Ascending aorta (tissue), 2 donors: ENCODE measurements around the gene NKAIN4. TPM values are rescaled to one million over a fixed set of nuclear protein-coding genes. Genes with fewer than 3 reads are reported as not detected.

Experiments used
- DNase-seq, 2 donors: peaks; one replicate each; pipeline ENCODE4 v3.0.0-alpha.2; 2019; ENCODE audit warnings: low spot score in 2 of 2
- H3K27ac ChIP-seq, 2 donors: fragments of 200-600 bp; sonication (generic); one replicate each; pipeline ENCODE4 v1.5.1; 2016 to 2017; ENCODE audit warnings: mild to moderate bottlenecking in 1 of 2
- H3K27me3 ChIP-seq: fragments of 200-600 bp; sonication (generic); one replicate; pipeline ENCODE4 v1.5.1; 2017
- H3K36me3 ChIP-seq, 2 donors: fragments of 200-600 bp; sonication (generic); one replicate each; pipeline ENCODE4 v1.5.1; 2016
- H3K4me1 ChIP-seq, 2 donors: fragments of 200-600 bp; sonication (generic); one replicate each; pipeline ENCODE4 v1.5.1; 2016 to 2017; ENCODE audit warnings: mild to moderate bottlenecking in 1 of 2
- H3K4me3 ChIP-seq, 2 donors: fragments of 200-600 bp; sonication (generic); one replicate each; pipeline ENCODE4 v1.5.1; 2016 to 2017; ENCODE audit warnings: mild to moderate bottlenecking in 1 of 2
- H3K9me3 ChIP-seq, 2 donors: fragments of 200-600 bp; sonication (generic); one replicate each; pipeline ENCODE4 v1.5.1; 2016
- intact Hi-C: fragments of 100-400 bp; cut with DNase I; formaldehyde crosslinking; loops from one replicate; pipeline ENCODE4 v1.15.1; 2023
- total RNA-seq: library from RNA; depleted of rRNA; stranded (reverse); fragments of >200 nt; gene quantifications from one replicate; pipeline ENCODE4 v1.1.0, GENCODE V29; 2016
- TF ChIP-seq, protein P1 (sequence below), 3 experiments: fragments of 200-600 bp in 2 of 3; fragments of 450-650 bp in 1 of 3; sonication (generic) in 2 of 3; IDR thresholded peaks; one replicate each; pipeline ENCODE4 v1.5.1; 2016 to 2019; ENCODE audit warnings: antibody characterized with exemption in 3 of 3, mild to moderate bottlenecking in 1 of 3, moderate library complexity in 1 of 3

Gene NKAIN4
- total RNA-seq, 1 donor from 2014 or later = not detected

DNA sequence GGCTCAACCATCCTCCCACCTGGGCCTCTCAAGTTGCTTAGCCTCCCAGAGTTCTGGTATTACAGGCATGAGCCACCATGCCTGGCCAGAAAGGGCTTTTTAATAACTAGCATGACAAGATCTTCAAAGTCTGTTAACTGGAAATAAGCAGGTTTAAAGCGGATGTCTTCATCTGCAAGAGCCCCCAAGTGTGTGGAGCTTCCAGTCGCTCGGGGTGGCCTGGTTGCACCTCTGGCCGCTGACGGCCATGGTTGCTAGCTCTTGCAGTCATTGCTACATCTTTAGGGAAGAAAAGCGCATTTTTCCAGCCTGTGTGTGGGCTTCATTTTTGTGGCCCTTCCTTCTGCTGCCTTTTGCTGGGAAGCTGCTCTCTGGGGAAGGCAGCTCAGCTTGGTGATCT lies 26.1 kb upstream of the NKAIN4 start:
- no peak overlapping the region for H3K27ac ChIP-seq
- H3K9me3 ChIP-seq = no peaks in the 10 kb centered on the region
- TF ChIP-seq, protein P1, sequence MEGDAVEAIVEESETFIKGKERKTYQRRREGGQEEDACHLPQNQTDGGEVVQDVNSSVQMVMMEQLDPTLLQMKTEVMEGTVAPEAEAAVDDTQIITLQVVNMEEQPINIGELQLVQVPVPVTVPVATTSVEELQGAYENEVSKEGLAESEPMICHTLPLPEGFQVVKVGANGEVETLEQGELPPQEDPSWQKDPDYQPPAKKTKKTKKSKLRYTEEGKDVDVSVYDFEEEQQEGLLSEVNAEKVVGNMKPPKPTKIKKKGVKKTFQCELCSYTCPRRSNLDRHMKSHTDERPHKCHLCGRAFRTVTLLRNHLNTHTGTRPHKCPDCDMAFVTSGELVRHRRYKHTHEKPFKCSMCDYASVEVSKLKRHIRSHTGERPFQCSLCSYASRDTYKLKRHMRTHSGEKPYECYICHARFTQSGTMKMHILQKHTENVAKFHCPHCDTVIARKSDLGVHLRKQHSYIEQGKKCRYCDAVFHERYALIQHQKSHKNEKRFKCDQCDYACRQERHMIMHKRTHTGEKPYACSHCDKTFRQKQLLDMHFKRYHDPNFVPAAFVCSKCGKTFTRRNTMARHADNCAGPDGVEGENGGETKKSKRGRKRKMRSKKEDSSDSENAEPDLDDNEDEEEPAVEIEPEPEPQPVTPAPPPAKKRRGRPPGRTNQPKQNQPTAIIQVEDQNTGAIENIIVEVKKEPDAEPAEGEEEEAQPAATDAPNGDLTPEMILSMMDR (IDR thresholded peaks at IDR 0.05) = no peak
- H3K4me1 ChIP-seq = no peaks in the 10 kb centered on the region
- intact Hi-C loops = no loop called here
- no peak for DNase-seq
- H3K36me3 ChIP-seq = peaks cover 82 to 92% of the 10 kb centered on the region in 2 donors
- H3K4me3 ChIP-seq = no peak overlapping the region
- no peaks in the 10 kb centered on the region for H3K27me3 ChIP-seq

DNA sequence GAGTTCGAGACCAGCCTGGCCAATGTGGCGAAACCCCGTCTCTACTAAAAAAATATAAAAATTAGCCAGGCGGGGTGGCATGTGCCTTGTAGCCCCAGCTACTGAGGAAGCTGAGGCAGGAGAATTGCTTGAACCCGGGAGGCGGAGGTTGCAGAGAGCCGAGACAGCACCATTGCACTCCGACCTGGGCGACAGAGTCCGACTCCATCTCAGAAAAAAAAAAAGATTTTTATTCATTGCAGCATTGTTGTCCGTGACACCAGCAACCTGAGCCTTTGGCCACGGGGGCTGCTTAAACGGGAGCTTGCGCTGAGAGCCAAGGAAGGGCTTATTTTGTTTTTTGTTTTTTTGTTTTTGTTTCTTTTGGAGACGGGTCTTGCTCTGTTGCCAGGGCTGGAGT lies 25.7 kb upstream of the NKAIN4 start:
- H3K27ac ChIP-seq = no peak overlapping the region
- H3K4me3 ChIP-seq = no peak overlapping the region
- no peaks in the 10 kb centered on the region for H3K9me3 ChIP-seq
- TF ChIP-seq, protein P1 (IDR thresholded peaks at IDR 0.05) = no peak
- no peaks in the 10 kb centered on the region for H3K27me3 ChIP-seq
- H3K36me3 ChIP-seq = peaks cover 80 to 88% of the 10 kb centered on the region in 2 donors
- H3K4me1 ChIP-seq = no peaks in the 10 kb centered on the region
- intact Hi-C loops = no loop called here
- DNase-seq = no peak

DNA sequence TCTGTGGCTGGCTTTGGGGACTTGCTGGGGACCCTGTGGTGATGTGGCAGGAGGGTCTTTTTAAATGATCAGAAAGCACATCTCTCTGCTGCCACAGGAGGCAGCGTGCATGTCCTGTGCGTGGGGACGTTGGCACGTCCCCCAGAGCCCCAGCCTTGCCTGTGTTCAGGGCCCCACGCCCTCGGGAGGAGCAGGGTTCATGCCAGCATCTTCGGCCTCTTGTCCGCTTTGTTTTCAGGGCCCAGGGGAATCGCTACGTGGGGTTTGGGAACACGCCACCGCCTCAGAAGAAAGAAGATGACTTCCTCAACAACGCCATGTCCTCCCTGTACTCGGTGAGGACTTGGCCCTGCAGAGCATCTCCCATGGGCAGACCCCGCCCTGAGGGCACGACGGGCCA lies 24.4 kb upstream of the NKAIN4 start:
- no peak for DNase-seq
- H3K4me3 ChIP-seq = no peak overlapping the region
- no peaks in the 10 kb centered on the region for H3K9me3 ChIP-seq
- H3K27me3 ChIP-seq = no peaks in the 10 kb centered on the region
- peaks cover 2 to 10% of the 10 kb centered on the region in 2 donors for H3K4me1 ChIP-seq
- TF ChIP-seq, protein P1 (IDR thresholded peaks at IDR 0.05) = no peak
- H3K27ac ChIP-seq = no peak overlapping the region
- intact Hi-C loops = no loop called here
- H3K36me3 ChIP-seq = peaks cover 67 to 76% of the 10 kb centered on the region in 2 donors

DNA sequence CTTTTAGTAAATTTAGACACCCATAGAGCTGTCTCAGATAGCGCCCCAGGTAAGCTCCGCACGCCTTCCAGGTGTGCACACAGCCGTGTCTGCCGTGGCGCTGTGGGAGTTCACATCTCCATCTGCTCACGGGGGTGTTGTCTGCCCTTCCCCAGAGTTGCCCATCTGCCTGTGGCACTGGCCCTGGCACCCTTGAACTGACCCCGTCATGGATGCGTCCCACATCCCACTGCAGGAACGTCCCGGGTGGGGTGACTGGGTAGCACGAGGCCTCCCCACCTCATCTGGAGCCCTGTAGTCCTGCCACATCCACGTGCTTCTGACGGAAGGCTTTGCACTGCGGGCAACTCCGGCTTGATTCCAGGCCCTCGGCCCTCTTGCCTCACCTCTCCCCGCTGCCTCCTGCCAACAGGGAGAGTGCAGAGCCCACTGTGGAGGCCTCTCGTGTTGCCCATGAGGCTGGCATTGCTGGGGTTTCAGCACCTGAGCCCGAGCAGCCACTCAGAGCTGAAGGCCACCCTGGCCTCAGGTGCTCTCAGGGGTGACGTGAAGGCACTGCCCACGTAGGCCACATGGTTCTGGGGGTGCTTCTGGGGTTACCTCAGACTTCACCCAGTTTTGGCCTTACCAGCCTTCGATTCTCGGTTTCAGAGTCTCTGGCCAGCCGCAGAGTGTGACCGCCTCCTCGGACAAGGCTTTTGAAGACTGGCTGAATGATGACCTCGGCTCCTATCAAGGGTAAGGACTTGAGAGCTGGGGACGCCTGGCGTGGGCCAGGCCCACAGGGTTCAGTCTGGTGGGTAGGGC lies 23.4 kb upstream of the NKAIN4 start:
- Histone ChIP-seq H3K4me1 (peaks cover 4 to 15% of the 10 kb centered on the region in 2 donors), H3K9me3 (no peaks in the 10 kb centered on the region), H3K36me3 (peaks cover 59 to 66% of the 10 kb centered on the region in 2 donors), H3K27me3 (no peaks in the 10 kb centered on the region), H3K4me3 (no peak overlapping the region), H3K27ac (no peak overlapping the region)
- intact Hi-C loops = no loop called here
- DNase-seq = no peak
- TF ChIP-seq, protein P1 (IDR thresholded peaks at IDR 0.05) = no peak

GRCh38 chr20:63276956-63277355 lies 22.7 kb upstream of the NKAIN4 start:
- Histone ChIP-seq H3K27ac (no peak overlapping the region), H3K36me3 (peaks cover 53 to 59% of the 10 kb centered on the region in 2 donors), H3K4me3 (no peak overlapping the region), H3K4me1 (peaks cover 4 to 16% of the 10 kb centered on the region in 2 donors), H3K9me3 (no peaks in the 10 kb centered on the region), H3K27me3 (no peaks in the 10 kb centered on the region)
- intact Hi-C loops = no loop called here
- no peak for DNase-seq
- TF ChIP-seq, protein P1 (IDR thresholded peaks at IDR 0.05) = no peak
